ENCODE data around the gene CDADC1. TPM values are rescaled to one million over a fixed set of nuclear protein-coding genes. Genes with fewer than 3 reads are reported as not detected.

The CDADC1 gene
- total and polyA plus RNA-seq, 2 experiments from 2014 or later, result 1.3 to 9.3 TPM

DNA sequence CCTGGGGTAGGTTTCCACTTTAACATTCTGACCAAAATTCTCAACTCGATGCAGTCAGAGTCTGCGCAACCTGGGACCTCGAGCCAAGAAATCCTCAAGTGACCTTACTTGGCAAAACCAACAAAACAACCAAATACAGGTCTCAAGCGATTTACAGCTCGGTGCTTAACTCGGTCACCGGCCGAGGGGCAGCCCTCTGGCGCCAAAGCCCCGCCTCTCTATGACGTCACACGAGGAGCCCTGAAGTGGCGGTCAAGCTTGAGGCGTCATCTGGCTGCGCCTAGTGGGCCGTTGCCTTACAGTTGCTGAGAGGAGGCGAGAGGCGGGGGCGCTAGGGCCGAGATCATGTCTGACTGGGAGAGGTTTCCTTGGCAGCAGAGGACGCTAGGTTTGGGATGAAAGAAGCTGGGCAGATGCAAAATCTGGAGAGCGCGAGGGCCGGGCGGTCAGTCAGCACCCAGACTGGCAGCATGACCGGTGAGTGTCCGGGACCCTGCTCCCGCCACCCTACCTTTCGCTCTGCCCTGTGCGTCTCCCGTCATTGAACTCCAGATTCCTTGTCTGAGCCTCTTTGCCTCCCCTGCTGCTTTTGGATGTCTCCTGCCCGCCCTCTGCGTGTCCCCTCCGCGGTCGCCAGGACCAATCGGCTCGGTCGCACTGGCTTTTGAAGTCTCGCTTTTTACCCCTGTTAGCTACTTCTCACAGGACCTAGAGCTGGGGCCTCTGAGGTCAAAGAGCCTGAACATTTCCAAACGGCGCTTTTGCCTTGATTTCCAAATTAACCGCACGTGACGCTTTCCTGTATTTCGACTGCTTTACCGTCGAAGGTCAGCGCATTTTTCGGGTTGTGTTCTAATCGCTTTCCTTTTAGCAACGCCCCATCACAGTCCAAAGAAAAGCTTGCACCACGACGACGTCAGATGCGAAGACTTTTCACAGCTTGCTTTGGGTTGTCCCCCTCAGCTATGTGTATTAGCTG, at the start of gene CDADC1 (continued):
- no peak for TF ChIP-seq STAT1 (IDR thresholded peaks at IDR 0.05; ENCODE audit: unreplicated experiment)

DNA sequence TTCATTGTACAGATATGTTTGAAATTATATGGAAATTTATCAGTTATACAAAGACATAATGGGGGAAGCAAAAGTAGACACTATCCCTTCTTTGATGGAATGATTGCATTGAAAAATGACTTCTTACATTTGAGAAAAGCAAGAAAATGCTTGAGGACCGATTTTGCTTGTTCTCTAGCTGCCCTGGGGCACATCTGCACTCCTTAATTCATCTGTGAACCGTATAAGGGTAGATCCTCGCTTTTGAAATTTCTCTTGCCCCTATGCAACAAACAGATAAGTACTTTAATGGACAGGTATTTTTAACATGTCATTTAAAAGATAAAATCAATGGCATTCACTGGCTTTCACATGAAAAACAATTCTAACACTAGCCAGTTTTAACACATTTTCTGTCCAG, 41.1 kb upstream of the CDADC1 start:
- Mint-ChIP-seq H3K27me3 (ENCODE audit: insufficient read depth, low read depth, poor library complexity) (peaks cover 2% of the 10 kb centered on the region), H3K4me1 (no peaks in the 10 kb centered on the region), H3K4me3 (no peak overlapping the region), H3K36me3 (ENCODE audit: low read depth) (peaks cover 26% of the 10 kb centered on the region), H3K27ac (no peak overlapping the region), H3K9me3 (no peaks in the 10 kb centered on the region)
- H3K79me2 ChIP-seq (replicated peaks; ENCODE audit: insufficient read depth), result no peaks in the 10 kb centered on the region
- ATAC-seq (no peak), DNase-seq (ENCODE audit: low spot score) (no peak)
- H3F3A ChIP-seq (replicated peaks; ENCODE audit: low read depth), result no peaks in the 10 kb centered on the region
- no peak overlapping the region for H3K4me3 ChIP-seq
- no peak overlapping the region for H3K27ac ChIP-seq (ENCODE audit: low read depth)
- no peaks in the 10 kb centered on the region for H3K4me1 ChIP-seq (ENCODE audit: insufficient read depth)
- no peak overlapping the region for H2AFZ ChIP-seq
- H4K20me1 ChIP-seq (replicated peaks; ENCODE audit: insufficient read depth), result 0 out of 2 replicates have a peak, but pooled peaks cover 5% of the 10 kb centered on the region
- no peaks in the 10 kb centered on the region for H3K27me3 ChIP-seq (ENCODE audit: insufficient read depth)
- H3K4me2 ChIP-seq, result no peak overlapping the region
- peaks cover 32% of the 10 kb centered on the region; the same call in 1 of the 2 replicates for H3K36me3 ChIP-seq (ENCODE audit: insufficient read depth)
- no peak for TF ChIP-seq STAT1 (IDR thresholded peaks at IDR 0.05; ENCODE audit: unreplicated experiment)
- 0 out of 2 replicates have a peak, but pooled peaks cover under 1% of the 10 kb centered on the region for H3K9me2 ChIP-seq (ENCODE audit: insufficient read depth)

DNA sequence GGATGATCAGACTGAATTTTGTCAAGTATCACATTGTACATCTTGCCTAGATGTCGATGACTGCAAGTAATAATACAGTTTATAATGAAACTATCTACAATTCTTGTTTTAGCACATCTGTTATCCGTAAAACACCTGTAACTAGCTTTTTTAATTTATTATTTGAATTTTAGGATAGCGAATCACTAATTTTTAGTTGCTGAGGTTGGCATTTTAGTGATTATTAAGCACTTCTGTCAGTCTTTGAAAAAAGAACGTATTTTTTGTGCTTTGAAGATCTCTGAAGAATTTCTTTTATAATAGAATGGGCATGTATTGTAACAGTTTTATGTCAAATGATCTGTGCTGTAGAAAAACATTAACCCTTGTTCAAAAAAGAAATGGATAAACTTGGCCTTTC, 39.1 kb upstream of the CDADC1 start:
- Mint-ChIP-seq H3K9me3 (no peaks in the 10 kb centered on the region), H3K4me1 (no peaks in the 10 kb centered on the region; the same call in 2 of the 3 replicates), H3K4me3 (no peak overlapping the region)
- TF ChIP-seq CREB1 (CRISPR knock-in tag; IDR thresholded peaks at IDR 0.05; ENCODE audit: low read depth), result no peak
- no peak for TF ChIP-seq NANOG (IDR thresholded peaks at IDR 0.05; ENCODE audit: borderline replicate concordance)
- no peak for TF ChIP-seq EZH2phosphoT487 (IDR thresholded peaks at IDR 0.05; ENCODE audit: unreplicated experiment)
- TF ChIP-seq ZNF331 (CRISPR knock-in tag; IDR thresholded peaks at IDR 0.05; ENCODE audit: low read depth), result no peak
- no peak for TF ChIP-seq JUNB (IDR thresholded peaks at IDR 0.05; ENCODE audit: unreplicated experiment)
- no peak for TF ChIP-seq STAT1 (IDR thresholded peaks at IDR 0.05; ENCODE audit: unreplicated experiment)
- TF ChIP-seq, protein P1, sequence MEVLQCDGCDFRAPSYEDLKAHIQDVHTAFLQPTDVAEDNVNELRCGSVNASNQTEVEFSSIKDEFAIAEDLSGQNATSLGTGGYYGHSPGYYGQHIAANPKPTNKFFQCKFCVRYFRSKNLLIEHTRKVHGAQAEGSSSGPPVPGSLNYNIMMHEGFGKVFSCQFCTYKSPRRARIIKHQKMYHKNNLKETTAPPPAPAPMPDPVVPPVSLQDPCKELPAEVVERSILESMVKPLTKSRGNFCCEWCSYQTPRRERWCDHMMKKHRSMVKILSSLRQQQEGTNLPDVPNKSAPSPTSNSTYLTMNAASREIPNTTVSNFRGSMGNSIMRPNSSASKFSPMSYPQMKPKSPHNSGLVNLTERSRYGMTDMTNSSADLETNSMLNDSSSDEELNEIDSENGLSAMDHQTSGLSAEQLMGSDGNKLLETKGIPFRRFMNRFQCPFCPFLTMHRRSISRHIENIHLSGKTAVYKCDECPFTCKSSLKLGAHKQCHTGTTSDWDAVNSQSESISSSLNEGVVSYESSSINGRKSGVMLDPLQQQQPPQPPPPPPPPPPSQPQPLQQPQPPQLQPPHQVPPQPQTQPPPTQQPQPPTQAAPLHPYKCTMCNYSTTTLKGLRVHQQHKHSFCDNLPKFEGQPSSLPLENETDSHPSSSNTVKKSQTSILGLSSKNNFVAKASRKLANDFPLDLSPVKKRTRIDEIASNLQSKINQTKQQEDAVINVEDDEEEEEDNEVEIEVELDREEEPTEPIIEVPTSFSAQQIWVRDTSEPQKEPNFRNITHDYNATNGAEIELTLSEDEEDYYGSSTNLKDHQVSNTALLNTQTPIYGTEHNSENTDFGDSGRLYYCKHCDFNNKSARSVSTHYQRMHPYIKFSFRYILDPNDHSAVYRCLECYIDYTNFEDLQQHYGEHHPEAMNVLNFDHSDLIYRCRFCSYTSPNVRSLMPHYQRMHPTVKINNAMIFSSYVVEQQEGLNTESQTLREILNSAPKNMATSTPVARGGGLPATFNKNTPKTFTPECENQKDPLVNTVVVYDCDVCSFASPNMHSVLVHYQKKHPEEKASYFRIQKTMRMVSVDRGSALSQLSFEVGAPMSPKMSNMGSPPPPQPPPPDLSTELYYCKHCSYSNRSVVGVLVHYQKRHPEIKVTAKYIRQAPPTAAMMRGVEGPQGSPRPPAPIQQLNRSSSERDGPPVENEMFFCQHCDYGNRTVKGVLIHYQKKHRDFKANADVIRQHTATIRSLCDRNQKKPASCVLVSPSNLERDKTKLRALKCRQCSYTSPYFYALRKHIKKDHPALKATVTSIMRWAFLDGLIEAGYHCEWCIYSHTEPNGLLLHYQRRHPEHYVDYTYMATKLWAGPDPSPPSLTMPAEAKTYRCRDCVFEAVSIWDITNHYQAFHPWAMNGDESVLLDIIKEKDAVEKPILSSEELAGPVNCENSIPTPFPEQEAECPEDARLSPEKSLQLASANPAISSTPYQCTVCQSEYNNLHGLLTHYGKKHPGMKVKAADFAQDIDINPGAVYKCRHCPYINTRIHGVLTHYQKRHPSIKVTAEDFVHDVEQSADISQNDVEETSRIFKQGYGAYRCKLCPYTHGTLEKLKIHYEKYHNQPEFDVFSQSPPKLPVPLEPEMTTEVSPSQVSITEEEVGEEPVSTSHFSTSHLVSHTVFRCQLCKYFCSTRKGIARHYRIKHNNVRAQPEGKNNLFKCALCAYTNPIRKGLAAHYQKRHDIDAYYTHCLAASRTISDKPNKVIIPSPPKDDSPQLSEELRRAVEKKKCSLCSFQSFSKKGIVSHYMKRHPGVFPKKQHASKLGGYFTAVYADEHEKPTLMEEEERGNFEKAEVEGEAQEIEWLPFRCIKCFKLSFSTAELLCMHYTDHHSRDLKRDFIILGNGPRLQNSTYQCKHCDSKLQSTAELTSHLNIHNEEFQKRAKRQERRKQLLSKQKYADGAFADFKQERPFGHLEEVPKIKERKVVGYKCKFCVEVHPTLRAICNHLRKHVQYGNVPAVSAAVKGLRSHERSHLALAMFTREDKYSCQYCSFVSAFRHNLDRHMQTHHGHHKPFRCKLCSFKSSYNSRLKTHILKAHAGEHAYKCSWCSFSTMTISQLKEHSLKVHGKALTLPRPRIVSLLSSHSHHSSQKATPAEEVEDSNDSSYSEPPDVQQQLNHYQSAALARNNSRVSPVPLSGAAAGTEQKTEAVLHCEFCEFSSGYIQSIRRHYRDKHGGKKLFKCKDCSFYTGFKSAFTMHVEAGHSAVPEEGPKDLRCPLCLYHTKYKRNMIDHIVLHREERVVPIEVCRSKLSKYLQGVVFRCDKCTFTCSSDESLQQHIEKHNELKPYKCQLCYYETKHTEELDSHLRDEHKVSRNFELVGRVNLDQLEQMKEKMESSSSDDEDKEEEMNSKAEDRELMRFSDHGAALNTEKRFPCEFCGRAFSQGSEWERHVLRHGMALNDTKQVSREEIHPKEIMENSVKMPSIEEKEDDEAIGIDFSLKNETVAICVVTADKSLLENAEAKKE (CRISPR knock-in tag; IDR thresholded peaks at IDR 0.05), result no peak
- TF ChIP-seq POLR2AphosphoS5 (IDR thresholded peaks at IDR 0.05; ENCODE audit: low read depth), result no peak
- TF ChIP-seq, protein P2, sequence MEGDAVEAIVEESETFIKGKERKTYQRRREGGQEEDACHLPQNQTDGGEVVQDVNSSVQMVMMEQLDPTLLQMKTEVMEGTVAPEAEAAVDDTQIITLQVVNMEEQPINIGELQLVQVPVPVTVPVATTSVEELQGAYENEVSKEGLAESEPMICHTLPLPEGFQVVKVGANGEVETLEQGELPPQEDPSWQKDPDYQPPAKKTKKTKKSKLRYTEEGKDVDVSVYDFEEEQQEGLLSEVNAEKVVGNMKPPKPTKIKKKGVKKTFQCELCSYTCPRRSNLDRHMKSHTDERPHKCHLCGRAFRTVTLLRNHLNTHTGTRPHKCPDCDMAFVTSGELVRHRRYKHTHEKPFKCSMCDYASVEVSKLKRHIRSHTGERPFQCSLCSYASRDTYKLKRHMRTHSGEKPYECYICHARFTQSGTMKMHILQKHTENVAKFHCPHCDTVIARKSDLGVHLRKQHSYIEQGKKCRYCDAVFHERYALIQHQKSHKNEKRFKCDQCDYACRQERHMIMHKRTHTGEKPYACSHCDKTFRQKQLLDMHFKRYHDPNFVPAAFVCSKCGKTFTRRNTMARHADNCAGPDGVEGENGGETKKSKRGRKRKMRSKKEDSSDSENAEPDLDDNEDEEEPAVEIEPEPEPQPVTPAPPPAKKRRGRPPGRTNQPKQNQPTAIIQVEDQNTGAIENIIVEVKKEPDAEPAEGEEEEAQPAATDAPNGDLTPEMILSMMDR (conservative IDR thresholded peaks at IDR 0.05; ENCODE audit: low read depth in 2 of 2), result no peak

More for the DNA sequence above, 39.1 kb upstream of the CDADC1 start:
- Histone ChIP-seq H3K4me2 (no peak overlapping the region), H2AFZ (no peak overlapping the region), H3K79me2 (replicated peaks; ENCODE audit: insufficient read depth) (no peaks in the 10 kb centered on the region), H3K9me2 (ENCODE audit: insufficient read depth) (0 out of 2 replicates have a peak, but pooled peaks cover 2% of the 10 kb centered on the region), H3F3A (replicated peaks; ENCODE audit: low read depth) (no peaks in the 10 kb centered on the region), H3K27ac (ENCODE audit: low read depth) (no peak overlapping the region), H3K4me1 (ENCODE audit: insufficient read depth) (peaks cover under 1% of the 10 kb centered on the region; the same call in 1 of the 2 replicates), H3K27me3 (ENCODE audit: insufficient read depth) (no peaks in the 10 kb centered on the region), H3K4me3 (no peak overlapping the region), H4K20me1 (replicated peaks; ENCODE audit: insufficient read depth) (0 out of 2 replicates have a peak, but pooled peaks cover under 1% of the 10 kb centered on the region), H3K36me3 (ENCODE audit: insufficient read depth) (peaks cover 20% of the 10 kb centered on the region; the same call in 1 of the 2 replicates)
- ATAC-seq (no peak), DNase-seq (ENCODE audit: low spot score) (no peak)
- H3K27me3 Mint-ChIP-seq (ENCODE audit: insufficient read depth, low read depth, poor library complexity), result peaks cover 2% of the 10 kb centered on the region
- no peak overlapping the region for H3K27ac Mint-ChIP-seq
- H3K36me3 Mint-ChIP-seq (ENCODE audit: low read depth), result peaks cover 26% of the 10 kb centered on the region
